ENCODE results near the gene PPFIA1.

PPFIA1 gene

DNA sequence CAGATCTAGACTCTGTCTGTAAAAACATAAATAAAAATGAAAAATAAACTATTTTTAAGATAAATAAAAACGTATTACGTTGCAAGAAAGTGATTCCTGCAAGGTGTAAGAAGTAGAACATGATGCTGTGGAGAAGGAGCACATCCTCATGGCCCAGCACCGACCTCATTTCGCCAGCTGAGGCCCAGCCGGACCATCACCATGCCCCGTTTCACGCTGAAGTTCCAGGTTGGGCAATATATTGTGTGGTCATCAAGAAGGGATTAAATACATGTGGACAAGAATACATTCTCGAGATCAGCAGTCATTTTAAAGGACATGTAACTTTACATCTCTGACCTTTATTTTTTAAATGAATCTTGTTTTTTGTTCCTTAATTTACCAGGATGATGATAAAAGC, 107.2 kb downstream of the PPFIA1 start:
- H3K4me3 ChIP-seq (ENCODE audit: low read depth, low read length) = no peak overlapping the region
- TF ChIP-seq CTCF (IDR thresholded peaks at IDR 0.05; ENCODE audit: low read depth, low read length) = no peak

DNA sequence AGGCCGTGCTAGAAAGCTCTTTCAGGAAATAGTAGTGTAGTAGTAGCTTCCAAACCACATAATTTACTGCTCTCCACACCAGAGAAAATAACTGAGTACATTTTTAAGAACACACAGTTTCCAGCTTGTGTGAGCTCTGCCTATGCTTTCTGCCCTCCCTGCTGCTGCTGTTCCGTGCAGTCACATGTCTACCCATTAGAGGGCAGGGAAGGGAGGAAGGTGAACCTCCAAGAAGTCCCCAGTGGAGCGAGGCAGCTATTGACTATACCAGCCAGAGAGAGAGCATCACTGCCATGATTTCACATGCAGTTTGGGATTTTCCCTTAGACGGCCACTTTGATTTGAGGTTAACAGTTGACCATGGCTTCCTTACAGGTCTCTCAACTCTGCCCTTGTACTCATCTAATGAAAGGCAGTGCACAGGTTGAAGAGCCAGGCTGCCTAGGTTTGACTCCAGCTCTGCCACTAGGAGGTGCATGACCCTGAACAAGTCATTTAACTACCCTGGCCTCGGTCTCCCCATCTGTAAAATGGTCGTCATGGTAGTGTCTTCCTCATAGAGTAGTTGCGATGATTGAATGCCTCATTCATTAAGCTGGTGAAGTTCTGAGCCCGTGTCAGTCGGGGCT, 108.1 kb downstream of the PPFIA1 start:
- no peak for TF ChIP-seq CTCF (IDR thresholded peaks at IDR 0.05; ENCODE audit: low read depth, low read length)
- H3K4me3 ChIP-seq (ENCODE audit: low read depth, low read length) = no peak overlapping the region

DNA sequence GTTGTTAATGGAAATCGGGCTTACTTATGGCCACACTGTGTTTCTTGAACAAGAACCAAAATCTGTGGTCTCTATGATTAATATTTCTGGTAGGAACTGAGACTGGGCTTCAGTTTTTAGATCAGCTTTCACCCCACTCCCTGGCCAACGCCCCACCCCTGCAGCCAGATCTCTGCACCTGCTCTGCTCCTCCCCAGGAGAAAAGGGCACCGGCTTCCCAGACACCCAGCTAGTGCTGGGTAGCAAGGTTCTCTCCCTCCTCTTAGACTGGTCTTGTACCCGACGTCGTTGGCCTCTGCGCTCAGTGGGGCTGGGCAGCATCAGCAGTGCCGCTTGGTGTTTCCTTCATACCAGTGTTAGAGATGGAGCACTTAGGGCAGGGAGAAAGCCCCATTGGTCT, 110.9 kb downstream of the PPFIA1 start:
- H3K4me3 ChIP-seq (ENCODE audit: low read depth, low read length) = no peak overlapping the region
- no peak for TF ChIP-seq CTCF (IDR thresholded peaks at IDR 0.05; ENCODE audit: low read depth, low read length)

DNA sequence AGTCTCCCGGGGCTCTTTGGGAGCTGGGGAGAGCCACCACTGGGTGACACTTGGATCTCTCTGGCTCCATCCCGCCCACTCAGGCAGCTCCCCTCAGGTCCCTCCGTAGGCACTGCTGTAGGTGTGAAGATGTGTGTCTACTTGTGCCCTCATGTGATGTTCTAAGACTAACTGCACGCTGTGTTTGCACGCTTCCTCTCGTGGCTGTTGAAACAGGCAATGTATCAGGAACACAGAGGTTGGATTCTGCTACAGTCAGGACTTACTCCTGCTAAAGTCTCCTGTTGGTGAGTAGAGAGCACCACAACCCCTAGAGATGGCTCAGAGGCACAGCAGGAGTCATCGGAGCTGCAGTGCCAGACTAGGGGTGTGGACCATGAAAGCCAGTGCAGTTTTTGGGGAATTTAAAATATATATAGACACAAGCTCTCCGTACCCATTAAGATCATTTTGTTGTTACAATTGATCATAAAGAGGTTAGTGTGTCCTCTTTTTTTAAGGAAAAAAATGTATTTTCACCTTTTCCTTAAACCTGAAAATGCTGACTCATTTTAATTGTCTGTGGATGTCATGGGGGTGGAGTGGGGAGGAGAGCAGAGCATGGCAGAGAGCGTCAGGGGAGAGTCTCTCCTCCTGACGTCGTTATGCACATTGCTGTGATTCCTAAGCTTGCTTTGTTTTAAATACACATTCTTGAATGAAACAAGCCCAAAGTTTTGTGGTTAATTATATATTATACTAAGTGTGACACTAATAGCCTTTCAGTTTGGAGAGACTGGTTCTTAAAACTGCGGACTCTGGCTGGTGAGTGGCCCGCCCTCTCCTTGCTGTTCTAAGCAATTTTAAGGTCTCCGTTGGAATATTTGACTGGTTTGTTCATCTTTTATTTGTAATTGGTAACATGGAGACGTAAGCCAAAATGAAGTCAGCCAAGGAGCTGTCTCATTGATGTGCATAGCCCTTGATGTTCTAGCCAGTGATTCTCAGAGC, 111.7 kb downstream of the PPFIA1 start:
- TF ChIP-seq CTCF (IDR thresholded peaks at IDR 0.05; ENCODE audit: low read depth, low read length) = peak; percentile 7; the same call in 1 of the 2 replicates
- peak overlapping the region; percentile 8 for H3K4me3 ChIP-seq (ENCODE audit: low read depth, low read length)

DNA sequence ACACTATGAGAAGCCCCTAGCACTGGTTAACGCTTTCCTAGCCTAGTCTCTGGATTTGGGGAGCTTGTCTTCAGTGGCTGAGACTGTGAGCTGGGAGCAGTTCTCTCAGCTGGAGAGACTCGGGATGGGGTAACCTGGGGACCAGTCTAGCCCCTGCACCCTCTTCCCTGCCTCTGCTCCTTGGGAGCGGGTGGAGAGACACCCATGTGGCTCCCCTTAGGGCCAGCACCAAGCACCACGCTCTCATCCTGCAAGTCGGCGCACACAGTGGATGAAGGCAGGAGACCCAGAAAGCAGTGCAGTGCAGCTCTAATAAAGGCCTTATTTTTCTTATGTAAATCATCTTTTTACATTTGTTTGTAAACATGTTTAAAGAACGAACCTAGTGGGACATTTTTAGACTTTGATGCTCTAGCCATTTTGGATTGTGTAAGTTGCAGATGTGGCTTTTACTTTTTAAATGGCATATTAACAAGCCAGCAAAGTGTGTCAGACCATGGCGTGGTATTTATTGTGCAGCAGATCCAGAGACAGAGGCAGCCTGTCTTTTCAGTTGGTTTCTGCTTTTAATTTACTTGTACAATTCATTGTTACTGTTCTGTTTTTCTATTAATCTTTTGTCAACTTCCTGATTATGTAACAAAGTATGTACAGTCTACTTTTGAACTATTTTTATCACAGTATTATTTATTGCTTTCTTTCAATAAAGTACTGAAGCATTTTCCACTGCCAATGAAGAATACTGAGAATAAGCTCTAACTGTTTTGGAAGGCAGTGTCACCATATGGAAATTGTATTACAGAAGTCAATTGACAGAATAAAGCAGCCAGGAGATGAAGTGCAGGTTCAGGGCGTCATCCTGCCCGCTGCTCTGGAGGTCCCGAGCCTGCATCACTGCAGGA, 113.4 kb downstream of the PPFIA1 start:
- no peak overlapping the region for H3K4me3 ChIP-seq (ENCODE audit: low read depth, low read length)
- no peak for TF ChIP-seq CTCF (IDR thresholded peaks at IDR 0.05; ENCODE audit: low read depth, low read length)

- H3K4me3 ChIP-seq (ENCODE audit: low read depth, low read length) = no peak overlapping the region
- TF ChIP-seq CTCF (IDR thresholded peaks at IDR 0.05; ENCODE audit: low read depth, low read length) = no peak
These were observed 114.2 kb downstream of the PPFIA1 start for GRCh38 chr11:70384566-70385152.

All from WI38 (cell line).